ENCODE measurements around the gene TRAP1. TPM values are rescaled to one million over a fixed set of nuclear protein-coding genes. Genes with fewer than 3 reads are reported as not detected.

Gene TRAP1
- polyA plus RNA-seq, 1 donor from 2014 or later, result 73.0 TPM

- H3K9me3 ChIP-seq (ENCODE audit: low read length), result no peaks in the 10 kb centered on the region
- H3K27ac ChIP-seq (ENCODE audit: low read length), result no peak overlapping the region
- TF ChIP-seq POLR2AphosphoS5 (IDR thresholded peaks at IDR 0.05), result no peak
- TF ChIP-seq EZH2 (IDR thresholded peaks at IDR 0.05; ENCODE audit: borderline replicate concordance, insufficient read depth, low read length, poor library complexity, severe bottlenecking), result no peak
- no peak for TF ChIP-seq SMC3 (conservative IDR thresholded peaks at IDR 0.05; ENCODE audit: poor library complexity)
- no peak for TF ChIP-seq EP300 (conservative IDR thresholded peaks at IDR 0.05; ENCODE audit: poor library complexity, severe bottlenecking)
- TF ChIP-seq CTCF (IDR thresholded peaks at IDR 0.05; ENCODE audit: poor library complexity, severe bottlenecking), result no peak
- TF ChIP-seq REST (IDR thresholded peaks at IDR 0.05; ENCODE audit: borderline replicate concordance), result no peak
- TF ChIP-seq TAF1 (IDR thresholded peaks at IDR 0.05; ENCODE audit: low read depth), result no peak
- no peak for TF ChIP-seq RAD21 (conservative IDR thresholded peaks at IDR 0.05)
- no peak for TF ChIP-seq MXI1 (conservative IDR thresholded peaks at IDR 0.05; ENCODE audit: poor library complexity, severe bottlenecking)
- no peaks in the 10 kb centered on the region for H4K20me1 ChIP-seq (ENCODE audit: insufficient read depth)
- no peaks in the 10 kb centered on the region for H3K36me3 ChIP-seq (ENCODE audit: insufficient read depth, low read length)
- no peaks in the 10 kb centered on the region for H3F3A ChIP-seq (ENCODE audit: insufficient read depth, low read length, poor library complexity, severe bottlenecking)
- H2AFZ ChIP-seq (ENCODE audit: low read depth, low read length), result no peak overlapping the region
- H3K4me2 ChIP-seq (ENCODE audit: low read length), result no peak overlapping the region
- H3K4me3 ChIP-seq (ENCODE audit: low read length), result no peak overlapping the region
- H3K27me3 ChIP-seq (ENCODE audit: insufficient read depth, low read depth, low read length), result no peaks in the 10 kb centered on the region
- peaks cover 8% of the 10 kb centered on the region for H3K79me2 ChIP-seq (replicated peaks; ENCODE audit: insufficient read depth, low read length)
- H3K9me2 ChIP-seq (ENCODE audit: insufficient read depth, low read length), result no peaks in the 10 kb centered on the region
- H3K9ac ChIP-seq (ENCODE audit: low read length), result no peak overlapping the region
Measured at GRCh38 chr16:3720418-3720817, 3.1 kb upstream of the TRAP1 start.

- Histone ChIP-seq H3K4me3 (ENCODE audit: low read length) (no peak overlapping the region), H2AFZ (ENCODE audit: low read depth, low read length) (no peak overlapping the region), H3K27ac (ENCODE audit: low read length) (no peak overlapping the region), H3K9me3 (ENCODE audit: low read length) (no peaks in the 10 kb centered on the region), H3K79me2 (replicated peaks; ENCODE audit: insufficient read depth, low read length) (peaks cover 8% of the 10 kb centered on the region), H3F3A (ENCODE audit: insufficient read depth, low read length, poor library complexity, severe bottlenecking) (no peaks in the 10 kb centered on the region), H3K36me3 (ENCODE audit: insufficient read depth, low read length) (no peaks in the 10 kb centered on the region), H3K4me2 (ENCODE audit: low read length) (no peak overlapping the region), H3K27me3 (ENCODE audit: insufficient read depth, low read depth, low read length) (no peaks in the 10 kb centered on the region), H3K9ac (ENCODE audit: low read length) (no peak overlapping the region), H4K20me1 (ENCODE audit: insufficient read depth) (no peaks in the 10 kb centered on the region), H3K9me2 (ENCODE audit: insufficient read depth, low read length) (no peaks in the 10 kb centered on the region)
- TF ChIP-seq RAD21 (conservative IDR thresholded peaks at IDR 0.05), result no peak
- TF ChIP-seq POLR2AphosphoS5 (IDR thresholded peaks at IDR 0.05), result no peak
- TF ChIP-seq EZH2 (IDR thresholded peaks at IDR 0.05; ENCODE audit: borderline replicate concordance, insufficient read depth, low read length, poor library complexity, severe bottlenecking), result no peak
- no peak for TF ChIP-seq CTCF (IDR thresholded peaks at IDR 0.05; ENCODE audit: poor library complexity, severe bottlenecking)
- TF ChIP-seq REST (IDR thresholded peaks at IDR 0.05; ENCODE audit: borderline replicate concordance), result no peak
- no peak for TF ChIP-seq EP300 (conservative IDR thresholded peaks at IDR 0.05; ENCODE audit: poor library complexity, severe bottlenecking)
- TF ChIP-seq TAF1 (IDR thresholded peaks at IDR 0.05; ENCODE audit: low read depth), result no peak
- TF ChIP-seq SMC3 (conservative IDR thresholded peaks at IDR 0.05; ENCODE audit: poor library complexity), result no peak
- TF ChIP-seq MXI1 (conservative IDR thresholded peaks at IDR 0.05; ENCODE audit: poor library complexity, severe bottlenecking), result no peak
Measured at GRCh38 chr16:3718628-3719027, 1.3 kb upstream of the TRAP1 start.
